ENCODE results near the gene SEPTIN5. TPM values are rescaled to one million over a fixed set of nuclear protein-coding genes. Genes with fewer than 3 reads are reported as not detected.
A peak's percentile ranks its signal among the peaks of the same experiment; 100 is the strongest.

Gene SEPTIN5
- total RNA-seq, 4 donors from 2014 or later: 102 to 193 (median 125) TPM

DNA sequence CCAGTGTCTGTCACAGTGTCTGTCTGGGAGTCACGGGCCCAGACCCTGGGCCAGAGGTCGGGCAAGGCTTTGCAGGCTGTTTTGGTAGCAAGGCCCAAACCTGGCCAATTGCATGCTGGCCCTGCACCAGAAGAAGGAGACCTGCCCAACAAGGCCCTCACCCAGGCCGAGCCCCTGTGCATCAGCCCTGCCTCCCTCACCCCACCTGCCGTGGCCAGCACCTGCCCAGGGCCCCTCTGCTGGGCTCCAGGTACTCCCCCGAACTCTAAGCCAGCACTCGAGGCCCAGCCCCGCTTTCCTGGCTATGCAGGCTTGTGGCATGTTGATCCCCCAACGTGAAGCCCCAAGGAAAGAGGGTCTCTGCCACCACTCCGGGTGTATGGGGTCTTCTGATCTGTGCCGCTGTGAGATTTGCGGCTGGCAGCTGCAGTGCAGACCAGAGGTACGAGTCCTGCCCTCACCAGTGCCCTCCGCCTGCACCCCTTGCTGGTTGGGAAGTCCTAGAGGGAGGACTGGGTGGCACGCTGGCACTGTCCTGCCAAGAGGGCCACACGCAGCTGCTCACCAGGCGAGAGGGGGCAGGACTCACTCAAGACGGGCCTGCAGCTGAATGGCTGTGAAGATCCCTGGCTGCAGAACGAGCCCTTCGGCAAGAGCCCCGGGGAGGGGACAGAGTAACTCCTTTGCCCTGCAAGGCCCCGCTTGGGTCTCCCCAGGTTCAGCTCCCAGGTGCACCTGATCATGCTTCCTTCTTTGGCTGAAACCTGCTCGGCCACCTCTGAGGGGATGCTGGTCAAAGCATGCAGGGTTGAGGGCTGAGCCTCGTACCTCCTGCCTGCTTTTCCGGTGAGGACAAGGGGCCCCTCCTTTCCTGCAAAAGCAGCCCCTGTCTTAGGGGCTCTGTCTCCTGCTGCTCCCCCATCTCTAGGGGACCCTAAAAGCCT is 6.7 kb upstream of the SEPTIN5 start:
- 85 to 93% methylated on average over 17 to 18 of the region's 24 CpGs for WGBS, 2 donors
- peak in 1 of 2 donors; percentile 84 for DNase-seq (ENCODE audit: low spot score in 2 of 2)

DNA sequence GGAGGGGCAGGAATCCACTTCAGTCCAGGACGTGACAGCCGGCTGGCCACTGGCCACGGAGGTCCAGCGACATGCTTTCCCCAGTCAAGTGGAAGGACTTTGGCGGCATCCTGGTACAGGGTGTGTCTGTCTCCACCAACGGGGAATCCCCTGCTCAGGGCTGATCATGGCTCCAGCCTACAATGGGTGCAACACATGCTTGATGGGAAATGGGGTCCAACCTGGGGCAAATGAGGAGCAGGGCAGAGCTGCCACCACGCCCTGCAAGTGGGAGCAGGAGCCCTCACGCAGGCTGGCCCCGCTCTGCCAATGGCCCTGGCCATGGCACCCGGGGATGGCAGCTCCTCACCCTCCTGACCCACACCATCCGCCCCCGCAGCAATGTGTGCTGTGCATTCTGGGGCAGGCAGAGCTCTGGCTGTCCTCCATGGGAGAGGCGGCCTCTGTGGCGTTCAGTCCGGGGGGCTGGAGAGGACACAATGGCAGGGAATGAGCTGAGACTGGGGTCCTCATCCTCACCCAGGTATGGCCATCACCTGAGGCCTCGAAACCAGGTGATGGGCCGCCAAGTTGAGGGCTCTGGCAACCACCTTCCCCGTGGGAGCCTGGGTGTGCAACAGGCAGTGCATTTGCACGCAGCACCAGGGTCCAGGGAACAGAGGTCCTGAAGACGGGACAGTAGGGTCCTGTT is 5.8 kb upstream of the SEPTIN5 start:
- WGBS, 2 donors: 66 to 80% methylated on average over 10 to 19 of the region's 20 CpGs
- TF ChIP-seq POLR2A (IDR thresholded peaks at IDR 0.05): no peak
- TF ChIP-seq, protein P1, sequence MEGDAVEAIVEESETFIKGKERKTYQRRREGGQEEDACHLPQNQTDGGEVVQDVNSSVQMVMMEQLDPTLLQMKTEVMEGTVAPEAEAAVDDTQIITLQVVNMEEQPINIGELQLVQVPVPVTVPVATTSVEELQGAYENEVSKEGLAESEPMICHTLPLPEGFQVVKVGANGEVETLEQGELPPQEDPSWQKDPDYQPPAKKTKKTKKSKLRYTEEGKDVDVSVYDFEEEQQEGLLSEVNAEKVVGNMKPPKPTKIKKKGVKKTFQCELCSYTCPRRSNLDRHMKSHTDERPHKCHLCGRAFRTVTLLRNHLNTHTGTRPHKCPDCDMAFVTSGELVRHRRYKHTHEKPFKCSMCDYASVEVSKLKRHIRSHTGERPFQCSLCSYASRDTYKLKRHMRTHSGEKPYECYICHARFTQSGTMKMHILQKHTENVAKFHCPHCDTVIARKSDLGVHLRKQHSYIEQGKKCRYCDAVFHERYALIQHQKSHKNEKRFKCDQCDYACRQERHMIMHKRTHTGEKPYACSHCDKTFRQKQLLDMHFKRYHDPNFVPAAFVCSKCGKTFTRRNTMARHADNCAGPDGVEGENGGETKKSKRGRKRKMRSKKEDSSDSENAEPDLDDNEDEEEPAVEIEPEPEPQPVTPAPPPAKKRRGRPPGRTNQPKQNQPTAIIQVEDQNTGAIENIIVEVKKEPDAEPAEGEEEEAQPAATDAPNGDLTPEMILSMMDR (IDR thresholded peaks at IDR 0.05): no peak
- DNase-seq (ENCODE audit: low spot score in 2 of 2): peak in 1 of 2 donors; percentile 84
- intact Hi-C loops (cut with DNase I; ENCODE audit: low total_unique reads): no loop called here
- no peak overlapping the region for H3K4me3 ChIP-seq (ENCODE audit: low read depth, poor library complexity, severe bottlenecking)

More for the DNA sequence above, 6.7 kb upstream of the SEPTIN5 start:
- no peak for TF ChIP-seq POLR2A (IDR thresholded peaks at IDR 0.05)
- TF ChIP-seq, protein P1 (IDR thresholded peaks at IDR 0.05): no peak
- intact Hi-C loops (cut with DNase I; ENCODE audit: low total_unique reads): no loop called here
- H3K4me3 ChIP-seq (ENCODE audit: low read depth, poor library complexity, severe bottlenecking): no peak overlapping the region

DNA sequence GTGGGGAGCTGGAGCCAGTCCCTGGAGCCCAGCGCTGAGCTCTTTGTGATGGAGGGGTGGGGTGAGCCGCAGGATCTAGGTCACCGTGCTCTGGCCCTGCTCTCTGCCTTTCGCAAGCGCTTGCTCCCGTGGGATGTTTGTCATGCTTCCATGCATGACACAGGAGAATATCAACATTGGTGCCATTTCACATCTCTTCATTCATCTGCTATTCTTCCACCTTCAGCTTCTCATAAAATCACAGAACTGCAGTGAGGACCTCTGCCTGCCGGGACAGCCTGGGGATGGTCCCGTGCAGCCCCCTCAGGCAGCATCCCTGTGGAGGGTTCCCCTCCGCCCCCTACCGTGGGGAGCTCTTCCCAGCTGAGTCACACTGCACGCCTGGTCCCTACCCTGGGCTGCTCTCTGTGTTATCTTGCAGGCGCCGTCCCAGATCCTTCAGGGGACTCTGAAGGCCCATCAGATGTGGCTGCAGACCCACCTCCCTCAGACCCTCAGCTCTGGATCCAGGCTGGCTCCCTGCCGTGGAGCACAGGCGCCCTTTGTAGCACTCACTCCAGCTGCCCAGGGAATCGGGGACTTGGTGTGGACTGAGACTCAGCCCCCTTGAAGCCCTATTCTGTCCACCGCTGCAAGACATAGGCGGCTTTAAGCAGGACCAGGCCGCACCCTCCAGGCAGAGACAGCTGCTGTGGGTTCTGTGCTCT is 5.1 kb upstream of the SEPTIN5 start:
- no peak overlapping the region for H3K4me3 ChIP-seq (ENCODE audit: low read depth, poor library complexity, severe bottlenecking)
- TF ChIP-seq, protein P1 (IDR thresholded peaks at IDR 0.05): no peak
- intact Hi-C loops (cut with DNase I; ENCODE audit: low total_unique reads): no loop called here
- 63% methylated on average over 18 to 19 of the region's 19 CpGs for WGBS, 2 donors
- DNase-seq (ENCODE audit: low spot score in 2 of 2): peak in 1 of 2 donors; percentile 90

DNA sequence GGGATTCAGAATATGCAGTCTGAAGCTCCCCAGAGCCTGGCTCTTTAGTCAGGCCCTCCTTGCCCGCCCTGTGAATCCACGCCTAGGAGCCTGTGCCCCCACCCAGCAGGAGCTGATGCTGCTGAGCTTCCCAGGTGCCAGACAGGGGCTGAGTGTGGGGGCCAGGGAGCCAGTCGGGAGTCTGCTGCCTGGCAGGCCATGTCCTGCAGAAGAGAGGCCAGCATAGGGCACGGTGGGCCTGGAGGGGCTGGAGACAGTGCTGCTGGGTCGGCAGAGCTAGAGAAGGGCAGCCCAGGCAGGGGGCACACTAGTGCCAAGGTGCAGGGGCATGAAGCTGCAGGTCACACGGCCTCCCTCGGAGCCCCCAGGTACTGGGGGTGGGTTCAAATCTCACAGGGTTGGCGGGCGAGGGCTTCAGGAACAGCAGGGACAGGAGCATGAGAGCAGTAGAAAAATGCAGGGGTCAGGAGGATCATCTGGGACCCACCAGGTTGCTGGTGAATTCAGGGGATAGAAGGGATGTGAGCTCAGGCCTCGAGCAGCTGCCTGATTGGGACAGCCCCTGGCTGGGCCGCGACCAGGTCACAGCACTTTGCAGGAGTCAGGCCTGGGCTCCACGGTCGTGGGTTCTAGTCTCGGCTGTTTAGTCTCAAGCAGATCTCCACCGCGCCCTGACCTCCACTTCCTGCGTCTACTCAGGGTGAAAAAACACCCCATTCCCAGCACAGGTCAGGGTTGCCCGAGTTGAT is 4.1 kb upstream of the SEPTIN5 start:
- no peak overlapping the region for H3K4me3 ChIP-seq (ENCODE audit: low read depth, poor library complexity, severe bottlenecking)
- no peak for TF ChIP-seq POLR2A (IDR thresholded peaks at IDR 0.05)
- TF ChIP-seq, protein P1 (IDR thresholded peaks at IDR 0.05): no peak
- 90 to 94% methylated on average over 19 of the region's 19 CpGs for WGBS, 2 donors
- intact Hi-C loops (cut with DNase I; ENCODE audit: low total_unique reads): no loop called here
- DNase-seq (ENCODE audit: low spot score in 2 of 2): no peak

DNA sequence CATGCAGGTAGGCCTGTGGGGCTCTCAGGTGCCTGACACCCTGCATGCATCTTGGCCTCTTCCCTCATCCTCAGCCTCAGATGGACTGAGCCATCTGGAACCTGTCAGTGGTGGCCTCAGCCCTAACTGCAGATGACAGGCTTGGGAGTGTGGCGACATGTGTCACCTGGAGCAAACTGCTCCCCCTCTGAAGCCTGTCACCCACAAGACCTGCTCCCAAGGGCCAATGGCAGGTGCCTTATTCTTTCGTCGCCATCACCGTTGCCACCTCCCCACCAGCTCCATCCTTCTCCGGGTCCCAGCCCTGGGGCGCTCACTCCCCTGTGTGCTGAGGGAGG is 3.6 kb upstream of the SEPTIN5 start:
- no peak overlapping the region for H3K4me3 ChIP-seq (ENCODE audit: low read depth, poor library complexity, severe bottlenecking)
- DNase-seq (ENCODE audit: low spot score in 2 of 2): no peak
- TF ChIP-seq POLR2A (IDR thresholded peaks at IDR 0.05): no peak
- TF ChIP-seq, protein P1 (IDR thresholded peaks at IDR 0.05): no peak
- intact Hi-C loops (cut with DNase I; ENCODE audit: low total_unique reads): no loop called here
- 82 to 90% methylated on average over 6 of the region's 6 CpGs for WGBS, 2 donors
